GM21367 (cell line): ENCODE measurements around the gene ITGA7.

ENCODE experiments used
- ATAC-seq: cut with Tn5 transposase; IDR thresholded peaks from one replicate; pipeline ENCODE4 v1.9.1; 2021; ENCODE audit not compliant: unreplicated experiment

ITGA7 gene

GRCh38 chr12:55702861-55703260, 4.8 kb downstream of the ITGA7 start:
- ATAC-seq = no peak

- no peak for ATAC-seq
Measured at GRCh38 chr12:55700255-55701018, 7.3 kb downstream of the ITGA7 start.

- ATAC-seq = no peak
Measured at GRCh38 chr12:55699471-55700055, 8.1 kb downstream of the ITGA7 start.

GRCh38 chr12:55698965-55699364, 8.7 kb downstream of the ITGA7 start:
- no peak for ATAC-seq

GRCh38 chr12:55698241-55698955, 9.3 kb downstream of the ITGA7 start:
- no peak for ATAC-seq

GRCh38 chr12:55697686-55698085, 10.0 kb downstream of the ITGA7 start:
- ATAC-seq = no peak

GRCh38 chr12:55696796-55697462, 10.8 kb downstream of the ITGA7 start:
- ATAC-seq = no peak

- ATAC-seq = no peak
Measured at GRCh38 chr12:55696141-55696540, 11.6 kb downstream of the ITGA7 start.

- no peak for ATAC-seq
Measured at GRCh38 chr12:55695349-55695748, 12.4 kb downstream of the ITGA7 start.

GRCh38 chr12:55694651-55695050, 13.1 kb downstream of the ITGA7 start:
- no peak for ATAC-seq

- ATAC-seq = no peak
Measured at GRCh38 chr12:55694188-55694515, 13.6 kb downstream of the ITGA7 start.

- ATAC-seq = no peak
Measured at GRCh38 chr12:55693323-55694187, 14.1 kb downstream of the ITGA7 start.

- ATAC-seq = no peak
Measured at GRCh38 chr12:55692631-55693322, 14.9 kb downstream of the ITGA7 start.

GRCh38 chr12:55688716-55689655, 18.7 kb downstream of the ITGA7 start:
- ATAC-seq = no peak

- no peak for ATAC-seq
Measured at GRCh38 chr12:55687746-55688145, 20.0 kb downstream of the ITGA7 start.

- no peak for ATAC-seq
Measured at GRCh38 chr12:55686366-55687010, 21.2 kb downstream of the ITGA7 start.

GRCh38 chr12:55685671-55686070, 22.0 kb downstream of the ITGA7 start:
- no peak for ATAC-seq

- ATAC-seq = no peak
Measured at GRCh38 chr12:55684761-55685370, 22.8 kb downstream of the ITGA7 start.
